Omental fat pad (tissue), 4 donors: ENCODE measurements around the gene SLC16A11. TPM values are rescaled to one million over a fixed set of nuclear protein-coding genes. Genes with fewer than 3 reads are reported as not detected.

Source experiments
- ATAC-seq: fragments of 150-250 bp; one replicate; pipeline ENCODE4 v1.9.1; 2016; ENCODE audit warnings: mild to moderate bottlenecking, moderate library complexity; ENCODE audit not compliant: low FRiP score
- DNase-seq: peaks from one replicate; pipeline ENCODE4 v3.0.0-alpha.2; 2019; ENCODE audit warnings: low spot score
- total RNA-seq, 4 donors: library from RNA; depleted of rRNA; stranded (reverse); fragments of >200 nt; gene quantifications; one replicate each; pipeline ENCODE4 v1.1.0, GENCODE V29; 2016
- TF ChIP-seq, protein P1 (sequence below), 3 donors: fragments of 450-650 bp; IDR thresholded peaks; one replicate each; pipeline ENCODE4 v1.5.1; 2016 to 2017; ENCODE audit warnings: antibody characterized with exemption in 3 of 3, mild to moderate bottlenecking in 3 of 3, moderate library complexity in 2 of 3

The SLC16A11 gene
- total RNA-seq, 4 donors from 2014 or later = 0.44 to 0.60 (median 0.47) TPM; not detected in 1

DNA sequence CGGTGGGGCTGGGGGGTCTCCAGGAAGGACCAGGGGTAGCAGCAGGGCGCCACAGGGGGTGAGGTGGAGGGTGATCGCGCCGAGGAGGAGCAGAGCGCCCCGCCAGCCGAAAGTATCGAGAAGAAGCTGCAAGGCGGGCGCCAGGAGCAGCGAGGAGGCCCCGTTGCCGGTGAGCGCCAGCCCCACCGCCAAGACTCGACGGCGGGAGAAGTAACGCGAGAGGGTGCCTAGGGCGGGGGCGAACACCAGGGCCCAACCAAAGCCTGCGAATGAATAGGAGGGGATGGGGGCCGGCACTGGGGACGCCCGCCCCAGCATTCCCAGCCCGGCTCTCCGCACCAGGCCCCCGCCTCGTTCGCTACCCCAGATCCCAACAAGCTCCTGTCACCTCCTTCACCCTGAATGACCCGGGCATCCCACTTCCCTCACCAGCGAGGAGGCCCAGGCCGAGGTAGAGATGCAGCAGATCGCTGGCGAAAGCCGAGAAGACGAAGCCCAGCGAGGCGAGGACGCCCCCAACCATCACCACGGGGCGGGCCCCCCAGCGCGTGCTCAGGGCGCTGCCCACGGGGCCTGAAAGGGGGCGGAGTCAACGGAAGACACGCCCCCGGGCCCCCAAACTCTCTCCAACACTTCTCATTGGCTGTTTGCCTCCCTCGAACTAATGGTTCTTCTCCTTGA lies 1.3 kb downstream of the SLC16A11 start:
- DNase-seq (no peak), ATAC-seq (no peak)
- TF ChIP-seq, protein P1, sequence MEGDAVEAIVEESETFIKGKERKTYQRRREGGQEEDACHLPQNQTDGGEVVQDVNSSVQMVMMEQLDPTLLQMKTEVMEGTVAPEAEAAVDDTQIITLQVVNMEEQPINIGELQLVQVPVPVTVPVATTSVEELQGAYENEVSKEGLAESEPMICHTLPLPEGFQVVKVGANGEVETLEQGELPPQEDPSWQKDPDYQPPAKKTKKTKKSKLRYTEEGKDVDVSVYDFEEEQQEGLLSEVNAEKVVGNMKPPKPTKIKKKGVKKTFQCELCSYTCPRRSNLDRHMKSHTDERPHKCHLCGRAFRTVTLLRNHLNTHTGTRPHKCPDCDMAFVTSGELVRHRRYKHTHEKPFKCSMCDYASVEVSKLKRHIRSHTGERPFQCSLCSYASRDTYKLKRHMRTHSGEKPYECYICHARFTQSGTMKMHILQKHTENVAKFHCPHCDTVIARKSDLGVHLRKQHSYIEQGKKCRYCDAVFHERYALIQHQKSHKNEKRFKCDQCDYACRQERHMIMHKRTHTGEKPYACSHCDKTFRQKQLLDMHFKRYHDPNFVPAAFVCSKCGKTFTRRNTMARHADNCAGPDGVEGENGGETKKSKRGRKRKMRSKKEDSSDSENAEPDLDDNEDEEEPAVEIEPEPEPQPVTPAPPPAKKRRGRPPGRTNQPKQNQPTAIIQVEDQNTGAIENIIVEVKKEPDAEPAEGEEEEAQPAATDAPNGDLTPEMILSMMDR (IDR thresholded peaks at IDR 0.05) = no peak

DNA sequence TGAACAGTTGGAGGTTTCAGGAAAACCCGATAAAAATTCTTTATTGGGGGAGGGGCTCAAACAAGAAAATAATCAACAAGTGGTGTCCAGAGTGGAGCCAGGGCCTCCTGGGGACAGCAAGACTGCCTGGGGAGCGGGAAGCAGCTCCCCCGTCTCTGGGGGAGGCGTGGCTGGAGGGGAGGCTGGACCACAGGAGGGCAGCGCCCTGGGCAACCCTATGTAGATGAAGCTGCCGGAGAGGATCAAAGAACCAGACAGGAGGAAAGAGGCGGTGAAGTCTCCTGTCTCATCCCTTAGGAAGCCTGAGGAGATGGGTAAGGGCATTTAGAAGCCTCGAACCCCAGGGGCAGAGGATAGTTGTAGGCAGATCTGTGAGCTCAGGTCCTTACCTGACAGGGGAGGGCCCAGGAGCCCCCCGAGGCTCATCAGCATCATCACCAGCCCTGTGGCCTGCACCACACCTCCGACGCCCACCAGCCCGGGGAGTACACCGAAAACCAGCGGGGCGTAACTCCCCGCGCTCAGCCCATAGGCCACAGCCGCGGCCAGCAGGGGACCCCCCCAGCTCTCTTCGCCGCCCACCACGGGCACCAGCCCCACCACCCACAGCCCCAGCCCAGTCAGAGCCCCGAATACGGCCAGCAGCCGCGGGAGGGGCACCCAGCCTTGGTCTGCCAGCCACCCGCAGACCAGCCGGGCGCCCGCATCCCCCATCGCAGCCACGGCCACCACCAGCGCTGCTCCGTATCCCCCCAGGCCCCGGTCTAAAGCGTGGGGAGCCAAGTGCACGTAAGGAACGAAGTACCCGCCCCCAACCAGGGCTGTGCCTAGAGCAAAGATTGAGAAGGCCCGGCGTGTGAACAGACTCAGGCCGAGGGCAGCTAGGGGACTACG lies 2.0 kb downstream of the SLC16A11 start:
- TF ChIP-seq, protein P1 (IDR thresholded peaks at IDR 0.05) = no peak
- ATAC-seq (no peak), DNase-seq (no peak)

DNA sequence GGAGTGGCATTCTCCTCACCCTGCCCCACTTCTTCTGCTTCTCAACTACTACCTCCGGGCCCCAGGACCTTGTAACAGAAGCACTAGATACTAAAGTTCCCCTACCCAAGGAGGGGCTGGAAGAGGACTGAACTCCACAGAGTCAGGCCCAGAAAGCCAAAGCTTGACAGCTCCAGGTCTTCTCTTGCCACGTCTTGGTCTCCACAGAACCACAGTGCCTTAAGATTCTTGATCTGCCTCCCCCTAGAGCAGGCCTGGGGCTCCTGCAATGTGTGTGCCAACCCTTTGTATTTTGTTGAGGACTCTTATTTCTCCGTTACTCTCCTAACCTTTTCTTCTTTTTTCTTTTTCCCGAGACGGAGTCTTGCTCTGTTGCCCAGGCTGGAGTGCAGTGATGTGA lies 4.1 kb downstream of the SLC16A11 start:
- DNase-seq (no peak), ATAC-seq (no peak)
- TF ChIP-seq, protein P1 (IDR thresholded peaks at IDR 0.05) = no peak

DNA sequence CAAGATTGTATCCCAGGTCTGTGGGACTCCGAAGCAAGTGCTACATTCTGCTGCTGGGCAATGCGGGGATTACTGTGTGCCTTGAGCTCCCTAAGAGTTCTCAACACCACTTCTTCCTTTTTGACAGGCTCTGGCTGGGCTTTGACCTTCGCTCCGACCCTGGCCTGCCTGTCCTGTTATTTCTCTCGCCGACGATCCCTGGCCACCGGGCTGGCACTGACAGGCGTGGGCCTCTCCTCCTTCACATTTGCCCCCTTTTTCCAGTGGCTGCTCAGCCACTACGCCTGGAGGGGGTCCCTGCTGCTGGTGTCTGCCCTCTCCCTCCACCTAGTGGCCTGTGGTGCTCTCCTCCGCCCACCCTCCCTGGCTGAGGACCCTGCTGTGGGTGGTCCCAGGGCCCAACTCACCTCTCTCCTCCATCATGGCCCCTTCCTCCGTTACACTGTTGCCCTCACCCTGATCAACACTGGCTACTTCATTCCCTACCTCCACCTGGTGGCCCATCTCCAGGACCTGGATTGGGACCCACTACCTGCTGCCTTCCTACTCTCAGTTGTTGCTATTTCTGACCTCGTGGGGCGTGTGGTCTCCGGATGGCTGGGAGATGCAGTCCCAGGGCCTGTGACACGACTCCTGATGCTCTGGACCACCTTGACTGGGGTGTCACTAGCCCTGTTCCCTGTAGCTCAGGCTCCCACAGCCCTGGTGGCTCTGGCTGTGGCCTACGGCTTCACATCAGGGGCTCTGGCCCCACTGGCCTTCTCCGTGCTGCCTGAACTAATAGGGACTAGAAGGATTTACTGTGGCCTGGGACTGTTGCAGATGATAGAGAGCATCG lies 5.6 kb downstream of the SLC16A11 start:
- TF ChIP-seq, protein P1 (IDR thresholded peaks at IDR 0.05) = no peak
- no peak for ATAC-seq
- DNase-seq = no peak

DNA sequence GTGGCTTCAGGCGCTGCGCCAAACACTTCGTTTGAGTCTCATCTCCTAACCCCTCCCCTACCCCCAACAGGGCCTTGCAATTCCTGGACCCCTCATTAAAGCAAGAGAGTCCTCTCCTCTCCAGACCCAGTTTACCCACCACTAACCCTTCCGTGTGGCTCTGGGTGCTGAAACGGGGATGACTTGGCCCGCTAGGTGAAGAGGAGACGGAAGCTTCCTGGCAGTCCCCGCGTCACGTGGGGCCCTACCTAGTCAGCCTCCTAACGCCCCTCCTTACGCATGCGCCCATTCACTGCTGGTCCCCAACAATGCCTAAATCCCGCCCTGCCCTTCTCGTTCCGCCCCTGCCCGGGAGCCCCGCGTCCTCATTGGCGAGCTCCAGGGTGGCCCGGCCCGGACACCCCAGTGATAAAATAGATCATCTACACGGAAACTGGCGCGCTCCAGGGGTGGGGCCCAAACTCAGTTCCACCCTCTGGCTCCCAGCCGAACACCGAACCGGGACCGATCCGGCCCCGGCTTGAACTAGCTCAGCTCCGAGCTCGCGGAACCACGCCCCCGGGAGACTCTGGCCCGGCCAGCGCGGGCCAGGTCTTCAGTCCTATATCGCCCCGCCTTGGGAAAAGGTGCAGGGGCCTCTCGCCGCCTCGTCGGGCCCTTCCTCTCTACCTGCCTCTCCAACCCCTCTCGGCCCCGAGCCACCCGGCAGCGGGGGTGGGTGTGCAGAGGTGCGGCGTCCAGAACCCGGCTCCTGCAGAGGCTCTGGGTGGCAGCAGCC lies 8.1 kb downstream of the SLC16A11 start, which contains the start of gene SLC16A13:
SLC16A13 (plus strand) TSS at position 425 of the 778 bp plus-strand sequence. CDS start 368 bp downstream, outside the sequence.
- TF ChIP-seq, protein P1 (IDR thresholded peaks at IDR 0.05) = no peak
- ATAC-seq (peak; percentile 97), DNase-seq (peak; percentile 83)
